Measurements from ENCODE around the gene DDA1.

The DDA1 gene

GRCh38 chr19:17312189-17313113, 3.1 kb downstream of the DDA1 start:
- DNase-seq = no peak

- no peak for DNase-seq
These were observed 4.7 kb downstream of the DDA1 start for GRCh38 chr19:17314007-17314593.

GRCh38 chr19:17318966-17319365, 9.6 kb downstream of the DDA1 start:
- no peak for DNase-seq

- DNase-seq = no peak
These were observed 10.3 kb downstream of the DDA1 start for GRCh38 chr19:17319473-17320238.

GRCh38 chr19:17320435-17320834, 11.1 kb downstream of the DDA1 start:
- DNase-seq = no peak

- no peak for DNase-seq
These were observed 12.5 kb downstream of the DDA1 start for GRCh38 chr19:17321655-17322489.

- DNase-seq = peak; percentile 48
These were observed 13.5 kb downstream of the DDA1 start for GRCh38 chr19:17322854-17323253.

GRCh38 chr19:17323300-17323963, 14.1 kb downstream of the DDA1 start:
- DNase-seq = peak; percentile 36

GRCh38 chr19:17323964-17324332, 14.6 kb downstream of the DDA1 start:
- no peak for DNase-seq

GRCh38 chr19:17324357-17325114, 15.2 kb downstream of the DDA1 start:
- no peak for DNase-seq

GRCh38 chr19:17325133-17325532, 15.8 kb downstream of the DDA1 start:
- DNase-seq = no peak

- no peak for DNase-seq
These were observed 16.7 kb downstream of the DDA1 start for GRCh38 chr19:17325881-17326594.

GRCh38 chr19:17326595-17326966, 17.2 kb downstream of the DDA1 start:
- no peak for DNase-seq

- DNase-seq = no peak
These were observed 17.8 kb downstream of the DDA1 start for GRCh38 chr19:17327068-17327653.

GRCh38 chr19:17327654-17328516, 18.5 kb downstream of the DDA1 start:
- DNase-seq = peak; percentile 73

- DNase-seq = no peak
These were observed 19.4 kb downstream of the DDA1 start for GRCh38 chr19:17328517-17329365.

GRCh38 chr19:17329366-17330261, 20.3 kb downstream of the DDA1 start:
- no peak for DNase-seq

Data from left hindlimb (tissue), 1 donor.